ENCODE results near the gene HSPH1. TPM values are rescaled to one million over a fixed set of nuclear protein-coding genes. Genes with fewer than 3 reads are reported as not detected.

Gene HSPH1
- total RNA-seq, 2 experiments from 2014 or later = 214 TPM

- TF ChIP-seq CTCF (IDR thresholded peaks at IDR 0.05) = no peak
- H3K9me3 Mint-ChIP-seq = no peaks in the 10 kb centered on the region
- intact Hi-C loops (cut with micrococcal nuclease) = no loop called here
- CTCF ChIA-PET = interaction anchor here (1.5 kb wide), 1 partner anchor 150 kb away, joined by 4 read pairs; no protein-coding TSS in a partner anchor
- H3K4me1 Mint-ChIP-seq (ENCODE audit: low read depth) = peaks cover 29% of the 10 kb centered on the region
- no peak overlapping the region for H3K27ac Mint-ChIP-seq
- ATAC-seq = no peak
- peaks cover 19% of the 10 kb centered on the region for H3K36me3 Mint-ChIP-seq (ENCODE audit: low read depth)
- POLR2A ChIA-PET = interaction anchor here (0.6 kb wide), 1 partner anchor 102 kb away, joined by 3 read pairs; no protein-coding TSS in a partner anchor
- no peak for DNase-seq
- H3K27me3 Mint-ChIP-seq = peaks cover 29% of the 10 kb centered on the region
- H3K4me3 Mint-ChIP-seq = no peak overlapping the region
Measured at GRCh38 chr13:31129419-31129818, 32.3 kb downstream of the HSPH1 start.

GRCh38 chr13:31124204-31124603, 37.5 kb downstream of the HSPH1 start:
- Mint-ChIP-seq H3K4me1 (ENCODE audit: low read depth) (no peaks in the 10 kb centered on the region), H3K27me3 (peaks cover 50% of the 10 kb centered on the region), H3K27ac (no peak overlapping the region), H3K9me3 (no peaks in the 10 kb centered on the region), H3K36me3 (ENCODE audit: low read depth) (no peaks in the 10 kb centered on the region), H3K4me3 (no peak overlapping the region)
- ChIA-PET POLR2A (no interaction called here), CTCF (no interaction called here)
- no peak for TF ChIP-seq CTCF (IDR thresholded peaks at IDR 0.05)
- intact Hi-C loops (cut with micrococcal nuclease) = no loop called here
- ATAC-seq (no peak), DNase-seq (no peak)

- intact Hi-C loops (cut with micrococcal nuclease) = no loop called here
- no peaks in the 10 kb centered on the region for H3K9me3 Mint-ChIP-seq
- H3K4me3 Mint-ChIP-seq = no peak overlapping the region
- H3K4me1 Mint-ChIP-seq (ENCODE audit: low read depth) = no peaks in the 10 kb centered on the region
- no peak for DNase-seq
- H3K36me3 Mint-ChIP-seq (ENCODE audit: low read depth) = no peaks in the 10 kb centered on the region
- CTCF ChIA-PET = interaction anchor here (0.8 to 1.5 kb wide), 2 partner anchors 41 to 49 kb away, joined by 3 read pairs; no protein-coding TSS in a partner anchor
- no peak for TF ChIP-seq CTCF (IDR thresholded peaks at IDR 0.05)
- ATAC-seq = no peak
- H3K27me3 Mint-ChIP-seq = peaks cover 43% of the 10 kb centered on the region
- POLR2A ChIA-PET = no interaction called here
- no peak overlapping the region for H3K27ac Mint-ChIP-seq
Measured at GRCh38 chr13:31122544-31123260, 39.0 kb downstream of the HSPH1 start.

- no peak for DNase-seq
- intact Hi-C loops (cut with micrococcal nuclease) = no loop called here
- Mint-ChIP-seq H3K27ac (no peak overlapping the region), H3K9me3 (no peaks in the 10 kb centered on the region), H3K4me3 (no peak overlapping the region), H3K27me3 (peaks cover 39% of the 10 kb centered on the region), H3K36me3 (ENCODE audit: low read depth) (no peaks in the 10 kb centered on the region), H3K4me1 (ENCODE audit: low read depth) (no peaks in the 10 kb centered on the region)
- ATAC-seq = no peak
- ChIA-PET CTCF (interaction anchor here (0.8 to 1.5 kb wide), 2 partner anchors 41 to 48 kb away, joined by 3 read pairs; no protein-coding TSS in a partner anchor), POLR2A (interaction anchor here (1.1 kb wide), 1 partner anchor 74 kb away, joined by 4 read pairs; no protein-coding TSS in a partner anchor)
- TF ChIP-seq CTCF (IDR thresholded peaks at IDR 0.05) = no peak
Measured at GRCh38 chr13:31122143-31122542, 39.6 kb downstream of the HSPH1 start.

All from activated CD8-positive, alpha-beta T cell treated with anti-CD3 and anti-CD28 coated beads for 36 hours (primary cell).